ENCODE results near the gene FUOM. TPM values are rescaled to one million over a fixed set of nuclear protein-coding genes. Genes with fewer than 3 reads are reported as not detected.

FUOM gene
- polyA plus RNA-seq, 1 of the 3 experiments (the other 2 are of a cell fraction) = 32.5 TPM

DNA sequence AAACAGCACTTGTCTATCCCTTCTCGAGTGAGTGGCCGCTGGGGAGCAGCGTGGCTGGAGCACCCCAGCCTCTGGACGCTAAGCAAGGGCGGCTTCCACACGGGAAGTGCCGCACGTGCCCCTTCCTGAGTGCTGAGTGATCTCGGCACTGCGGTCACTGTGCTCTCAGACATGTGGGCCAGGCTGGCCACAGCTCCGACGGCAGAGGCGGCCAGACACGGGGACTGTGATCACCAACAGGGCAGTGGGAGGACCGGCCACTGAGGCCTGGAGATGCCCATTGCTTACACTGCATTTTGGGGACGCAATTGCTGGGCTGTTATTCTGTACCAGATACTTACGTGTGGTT, 8.3 kb upstream of the FUOM start:
- WGBS (ENCODE audit: low lambda C conversion rate) = 95% methylated on average over 10 of the region's 17 CpGs
- no peak overlapping the region for H2AFZ ChIP-seq (ENCODE audit: low read depth)
- no peak overlapping the region for H3K4me2 ChIP-seq
- H3K36me3 ChIP-seq (replicated peaks in 1 of 2; ENCODE audit: control insufficient read depth in 1 of 2, insufficient read depth in 2 of 2, low read length in 1 of 2) = peaks cover 19 to 67% of the 10 kb centered on the region in 2 experiments
- H3K79me2 ChIP-seq (ENCODE audit: insufficient read depth) = no peaks in the 10 kb centered on the region
- H3K9me2 ChIP-seq = no peaks in the 10 kb centered on the region
- H3K27ac ChIP-seq (ENCODE audit: low read depth in 2 of 2, low read length in 1 of 2) = no peak overlapping the region
- no peak overlapping the region for H3K4me3 ChIP-seq (ENCODE audit: low read depth in 2 of 2, low read length in 1 of 2)
- H3K27me3 ChIP-seq (ENCODE audit: insufficient read depth) = no peaks in the 10 kb centered on the region
- H3F3A ChIP-seq (replicated peaks; ENCODE audit: insufficient read depth) = no peaks in the 10 kb centered on the region
- no peaks in the 10 kb centered on the region for H4K20me1 ChIP-seq (ENCODE audit: insufficient read depth)
- POLR2A ChIA-PET = interaction anchor here (1.0 kb wide), 1 partner anchor 12 kb away, joined by 3 read pairs; no protein-coding TSS in a partner anchor
- H3K9me3 ChIP-seq = no peaks in the 10 kb centered on the region
- no peak for DNase-seq
- no peaks in the 10 kb centered on the region; a peak in 1 of 4 replicates for H3K4me1 ChIP-seq (ENCODE audit: control insufficient read depth in 1 of 2, insufficient read depth in 2 of 2, low read depth in 1 of 2, low read length in 1 of 2)
- CTCF ChIA-PET = interaction anchor here (1.4 kb wide), 1 partner anchor 37 kb away, joined by 3 read pairs; no protein-coding TSS in a partner anchor
- TF ChIP-seq, protein P1, sequence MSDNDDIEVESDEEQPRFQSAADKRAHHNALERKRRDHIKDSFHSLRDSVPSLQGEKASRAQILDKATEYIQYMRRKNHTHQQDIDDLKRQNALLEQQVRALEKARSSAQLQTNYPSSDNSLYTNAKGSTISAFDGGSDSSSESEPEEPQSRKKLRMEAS (IDR thresholded peaks at IDR 0.05; ENCODE audit: low read depth) = no peak
- TF ChIP-seq, protein P2, sequence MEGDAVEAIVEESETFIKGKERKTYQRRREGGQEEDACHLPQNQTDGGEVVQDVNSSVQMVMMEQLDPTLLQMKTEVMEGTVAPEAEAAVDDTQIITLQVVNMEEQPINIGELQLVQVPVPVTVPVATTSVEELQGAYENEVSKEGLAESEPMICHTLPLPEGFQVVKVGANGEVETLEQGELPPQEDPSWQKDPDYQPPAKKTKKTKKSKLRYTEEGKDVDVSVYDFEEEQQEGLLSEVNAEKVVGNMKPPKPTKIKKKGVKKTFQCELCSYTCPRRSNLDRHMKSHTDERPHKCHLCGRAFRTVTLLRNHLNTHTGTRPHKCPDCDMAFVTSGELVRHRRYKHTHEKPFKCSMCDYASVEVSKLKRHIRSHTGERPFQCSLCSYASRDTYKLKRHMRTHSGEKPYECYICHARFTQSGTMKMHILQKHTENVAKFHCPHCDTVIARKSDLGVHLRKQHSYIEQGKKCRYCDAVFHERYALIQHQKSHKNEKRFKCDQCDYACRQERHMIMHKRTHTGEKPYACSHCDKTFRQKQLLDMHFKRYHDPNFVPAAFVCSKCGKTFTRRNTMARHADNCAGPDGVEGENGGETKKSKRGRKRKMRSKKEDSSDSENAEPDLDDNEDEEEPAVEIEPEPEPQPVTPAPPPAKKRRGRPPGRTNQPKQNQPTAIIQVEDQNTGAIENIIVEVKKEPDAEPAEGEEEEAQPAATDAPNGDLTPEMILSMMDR (IDR thresholded peaks at IDR 0.05) = no peak
- TF ChIP-seq YY1 (IDR thresholded peaks at IDR 0.05; ENCODE audit: low read depth) (no peak), MEF2A (IDR thresholded peaks at IDR 0.05; ENCODE audit: borderline replicate concordance, low read depth) (no peak), RAD21 (IDR thresholded peaks at IDR 0.05; ENCODE audit: low read length) (no peak), TAF1 (IDR thresholded peaks at IDR 0.05; ENCODE audit: borderline replicate concordance, low read depth, low read length) (no peak), NFIC (IDR thresholded peaks at IDR 0.05; ENCODE audit: borderline replicate concordance) (no peak)
- TF ChIP-seq, protein P3, sequence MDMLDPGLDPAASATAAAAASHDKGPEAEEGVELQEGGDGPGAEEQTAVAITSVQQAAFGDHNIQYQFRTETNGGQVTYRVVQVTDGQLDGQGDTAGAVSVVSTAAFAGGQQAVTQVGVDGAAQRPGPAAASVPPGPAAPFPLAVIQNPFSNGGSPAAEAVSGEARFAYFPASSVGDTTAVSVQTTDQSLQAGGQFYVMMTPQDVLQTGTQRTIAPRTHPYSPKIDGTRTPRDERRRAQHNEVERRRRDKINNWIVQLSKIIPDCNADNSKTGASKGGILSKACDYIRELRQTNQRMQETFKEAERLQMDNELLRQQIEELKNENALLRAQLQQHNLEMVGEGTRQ (IDR thresholded peaks at IDR 0.05; ENCODE audit: borderline replicate concordance, low read depth, low read length) = no peak
- H3K9ac ChIP-seq = no peak overlapping the region

DNA sequence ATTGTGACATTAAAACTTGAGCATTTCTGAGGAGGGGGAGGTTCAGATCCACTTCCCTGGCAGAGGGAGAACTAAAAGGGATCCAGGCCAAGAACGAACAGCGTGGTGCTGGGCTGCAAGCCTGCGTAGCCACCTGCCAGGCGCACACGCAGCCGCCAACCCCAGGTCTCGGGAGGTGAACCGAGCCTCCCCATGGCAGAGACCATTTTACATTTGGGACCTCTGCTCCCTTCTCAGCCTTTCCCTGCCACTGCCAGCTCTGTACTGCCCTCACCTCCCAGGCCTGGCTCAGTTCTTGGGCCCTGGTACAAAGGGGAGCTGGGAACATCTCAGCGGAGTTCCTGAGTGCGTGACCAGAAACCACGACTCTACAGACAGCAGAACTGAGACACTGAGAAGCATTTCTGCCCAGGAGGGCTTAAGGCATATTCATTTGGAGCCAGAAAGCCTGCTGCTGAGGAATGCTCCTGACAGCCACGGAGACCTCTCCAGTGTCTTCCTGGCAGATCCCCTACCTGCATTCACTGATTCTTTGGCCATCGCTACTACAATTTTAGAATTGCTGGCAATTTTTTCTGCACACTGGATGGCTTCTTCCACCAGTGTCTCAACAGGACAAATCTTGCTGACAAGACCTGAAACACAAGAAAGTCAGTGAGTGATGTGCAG, 7.8 kb upstream of the FUOM start:
- H3K36me3 ChIP-seq (replicated peaks in 1 of 2; ENCODE audit: control insufficient read depth in 1 of 2, insufficient read depth in 2 of 2, low read length in 1 of 2) = peaks cover 19 to 67% of the 10 kb centered on the region in 2 experiments
- H3K4me1 ChIP-seq (ENCODE audit: control insufficient read depth in 1 of 2, insufficient read depth in 2 of 2, low read depth in 1 of 2, low read length in 1 of 2) = peaks cover 0 to 2% of the 10 kb centered on the region in 2 experiments; a peak in 1 of 4 replicates
- no peak overlapping the region for H3K9ac ChIP-seq
- H2AFZ ChIP-seq (ENCODE audit: low read depth) = no peak overlapping the region
- H4K20me1 ChIP-seq (ENCODE audit: insufficient read depth) = no peaks in the 10 kb centered on the region
- ChIA-PET CTCF (interaction anchor here (1.4 kb wide), 1 partner anchor 36 kb away, joined by 3 read pairs; no protein-coding TSS in a partner anchor), POLR2A (no interaction called here)
- no peaks in the 10 kb centered on the region for H3F3A ChIP-seq (replicated peaks; ENCODE audit: insufficient read depth)
- H3K27ac ChIP-seq (ENCODE audit: low read depth in 2 of 2, low read length in 1 of 2) = no peak overlapping the region
- no peak for DNase-seq
- no peak overlapping the region for H3K4me3 ChIP-seq (ENCODE audit: low read depth in 2 of 2, low read length in 1 of 2)
- H3K79me2 ChIP-seq (ENCODE audit: insufficient read depth) = no peaks in the 10 kb centered on the region
- no peaks in the 10 kb centered on the region for H3K9me3 ChIP-seq
- H3K9me2 ChIP-seq = no peaks in the 10 kb centered on the region
- no peaks in the 10 kb centered on the region for H3K27me3 ChIP-seq (ENCODE audit: insufficient read depth)
- H3K4me2 ChIP-seq = no peak overlapping the region
- WGBS (ENCODE audit: low lambda C conversion rate) = 96% methylated on average over 5 of the region's 13 CpGs
- TF ChIP-seq, protein P4, sequence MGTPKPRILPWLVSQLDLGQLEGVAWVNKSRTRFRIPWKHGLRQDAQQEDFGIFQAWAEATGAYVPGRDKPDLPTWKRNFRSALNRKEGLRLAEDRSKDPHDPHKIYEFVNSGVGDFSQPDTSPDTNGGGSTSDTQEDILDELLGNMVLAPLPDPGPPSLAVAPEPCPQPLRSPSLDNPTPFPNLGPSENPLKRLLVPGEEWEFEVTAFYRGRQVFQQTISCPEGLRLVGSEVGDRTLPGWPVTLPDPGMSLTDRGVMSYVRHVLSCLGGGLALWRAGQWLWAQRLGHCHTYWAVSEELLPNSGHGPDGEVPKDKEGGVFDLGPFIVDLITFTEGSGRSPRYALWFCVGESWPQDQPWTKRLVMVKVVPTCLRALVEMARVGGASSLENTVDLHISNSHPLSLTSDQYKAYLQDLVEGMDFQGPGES (IDR thresholded peaks at IDR 0.05; ENCODE audit: low read depth, low read length) = no peak
- TF ChIP-seq RXRA (IDR thresholded peaks at IDR 0.05; ENCODE audit: borderline replicate concordance, low read depth) = no peak
- no peak for TF ChIP-seq RFX5 (IDR thresholded peaks at IDR 0.05; ENCODE audit: low read length)
- no peak for TF ChIP-seq JUND (IDR thresholded peaks at IDR 0.05)

Measured in SK-N-SH (cell line).